ENCODE results near the gene MPP2. TPM values are rescaled to one million over a fixed set of nuclear protein-coding genes. Genes with fewer than 3 reads are reported as not detected.

The MPP2 gene
- total RNA-seq, 1 experiment from 2014 or later: 5.5 TPM

DNA sequence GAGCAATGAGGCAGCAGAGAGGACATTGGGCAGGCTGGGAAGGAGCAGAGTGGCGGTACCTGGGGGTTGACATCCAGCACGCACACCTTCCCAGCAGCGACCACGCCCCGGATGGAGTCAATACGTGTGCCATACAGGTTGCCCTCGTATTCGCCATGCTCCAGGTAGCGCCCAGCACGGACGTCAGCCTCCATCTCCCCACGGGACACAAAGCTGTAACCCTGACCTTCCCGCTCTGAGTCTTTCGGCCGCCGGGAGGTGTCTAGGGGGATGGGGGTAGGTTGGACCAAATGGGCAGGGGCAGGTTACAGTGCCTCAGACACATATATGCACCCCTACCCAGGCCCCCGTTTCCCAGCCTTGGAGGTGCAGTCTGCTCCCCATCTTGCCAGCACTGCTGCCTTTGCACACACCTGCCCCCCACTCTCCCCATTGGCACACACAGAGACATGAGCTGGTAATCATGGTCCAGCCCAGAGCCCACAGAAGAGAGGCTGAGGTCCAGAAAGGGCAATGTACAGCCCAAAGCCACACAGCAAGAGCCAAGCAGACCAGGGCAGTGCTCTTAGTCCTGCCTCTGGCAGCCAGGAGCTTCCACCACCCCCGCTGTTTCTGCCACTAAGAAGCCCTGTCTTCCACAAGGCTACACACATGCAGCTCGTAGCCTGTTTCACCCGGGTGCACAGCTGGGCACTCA is 27.5 kb downstream of the MPP2 start:
- intact Hi-C loops (cut with micrococcal nuclease; ENCODE audit: unreplicated experiment): loop anchor here (1.0 to 10.0 kb wide), 2 partner anchors 28 to 115 kb away; no protein-coding TSS in a partner anchor
- BruUV-seq (replicated peaks): no TSS peak
- TF ChIP-seq CTCF (IDR thresholded peaks at IDR 0.05; ENCODE audit: unreplicated experiment): no peak
- Mint-ChIP-seq H3K27ac (ENCODE audit: unreplicated experiment) (no peak overlapping the region), H3K36me3 (ENCODE audit: insufficient read depth, unreplicated experiment) (no peaks in the 10 kb centered on the region), H3K27me3 (ENCODE audit: unreplicated experiment) (peaks cover 43% of the 10 kb centered on the region), H3K9me3 (ENCODE audit: low read depth, unreplicated experiment) (no peaks in the 10 kb centered on the region), H3K4me3 (ENCODE audit: low read depth, unreplicated experiment) (no peak overlapping the region), H3K4me1 (ENCODE audit: low read depth, unreplicated experiment) (peaks cover 8% of the 10 kb centered on the region)
- CTCF ChIA-PET: interaction anchor here (0.7 to 1.7 kb wide), 9 partner anchors 11 to 289 kb away, joined by 3 to 7 read pairs (median 3); no protein-coding TSS in a partner anchor
- DNase-seq: no peak

- intact Hi-C loops (cut with micrococcal nuclease; ENCODE audit: unreplicated experiment): loop anchor here (10.0 kb wide), 1 partner anchor 116 kb away; no protein-coding TSS in a partner anchor
- Mint-ChIP-seq H3K27me3 (ENCODE audit: unreplicated experiment) (peaks cover 43% of the 10 kb centered on the region), H3K36me3 (ENCODE audit: insufficient read depth, unreplicated experiment) (no peaks in the 10 kb centered on the region), H3K4me1 (ENCODE audit: low read depth, unreplicated experiment) (peaks cover 8% of the 10 kb centered on the region), H3K27ac (ENCODE audit: unreplicated experiment) (no peak overlapping the region), H3K9me3 (ENCODE audit: low read depth, unreplicated experiment) (no peaks in the 10 kb centered on the region), H3K4me3 (ENCODE audit: low read depth, unreplicated experiment) (no peak overlapping the region)
- no TSS peak for BruUV-seq (replicated peaks)
- CTCF ChIA-PET: interaction anchor here (0.6 to 1.7 kb wide), 11 partner anchors 12 to 290 kb away, joined by 3 to 7 read pairs (median 3); no protein-coding TSS in a partner anchor
- TF ChIP-seq CTCF (IDR thresholded peaks at IDR 0.05; ENCODE audit: unreplicated experiment): peak; percentile 98
- DNase-seq: peak; percentile 93
Measured at GRCh38 chr17:43878260-43879175, 28.8 kb downstream of the MPP2 start.

DNA sequence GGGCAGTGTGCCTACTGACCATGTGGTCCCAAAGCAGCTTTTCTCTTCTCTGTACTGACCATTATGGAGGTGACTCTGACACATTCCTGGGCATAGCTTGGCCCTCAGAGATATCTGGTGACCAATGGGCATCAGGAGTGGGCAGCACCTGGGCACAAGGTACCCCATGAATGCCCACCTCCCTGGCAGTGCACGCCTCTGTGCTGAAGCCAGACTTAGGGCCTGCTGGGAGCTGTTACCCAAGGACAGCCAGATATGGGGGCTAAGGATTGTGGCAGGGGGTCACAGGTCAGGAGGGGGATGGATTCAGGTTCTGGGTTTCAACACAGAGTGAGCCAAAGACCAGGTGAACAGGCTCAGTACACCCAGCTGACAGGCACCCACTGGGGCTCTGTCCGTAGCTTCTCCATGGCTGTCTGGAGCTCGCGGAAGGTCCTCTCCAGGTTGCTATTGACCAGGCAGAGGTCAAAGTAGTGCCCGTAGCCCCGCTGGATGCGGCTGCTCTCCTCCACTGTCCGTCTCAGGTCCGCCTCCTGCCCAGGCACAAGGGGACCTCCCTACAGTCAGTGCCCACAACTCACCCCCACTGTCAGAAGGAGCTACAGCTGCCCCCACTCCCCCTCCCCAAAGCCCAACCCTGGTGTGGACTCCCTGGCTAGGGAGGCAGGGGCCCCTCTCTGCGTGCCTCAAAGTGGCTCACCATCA is 29.7 kb downstream of the MPP2 start:
- BruUV-seq (replicated peaks): no TSS peak
- CTCF ChIA-PET: interaction anchor here (0.6 to 1.7 kb wide), 7 partner anchors 12 to 489 kb away, joined by 3 to 5 read pairs (median 3); no protein-coding TSS in a partner anchor
- intact Hi-C loops (cut with micrococcal nuclease; ENCODE audit: unreplicated experiment): loop anchor here (10.0 kb wide), 1 partner anchor 117 kb away; no protein-coding TSS in a partner anchor
- no peaks in the 10 kb centered on the region for H3K9me3 Mint-ChIP-seq (ENCODE audit: low read depth, unreplicated experiment)
- H3K27me3 Mint-ChIP-seq (ENCODE audit: unreplicated experiment): peaks cover 43% of the 10 kb centered on the region
- H3K4me1 Mint-ChIP-seq (ENCODE audit: low read depth, unreplicated experiment): peaks cover 11% of the 10 kb centered on the region
- H3K4me3 Mint-ChIP-seq (ENCODE audit: low read depth, unreplicated experiment): no peak overlapping the region
- no peaks in the 10 kb centered on the region for H3K36me3 Mint-ChIP-seq (ENCODE audit: insufficient read depth, unreplicated experiment)
- H3K27ac Mint-ChIP-seq (ENCODE audit: unreplicated experiment): no peak overlapping the region
- no peak for DNase-seq
- no peak for TF ChIP-seq CTCF (IDR thresholded peaks at IDR 0.05; ENCODE audit: unreplicated experiment)

DNA sequence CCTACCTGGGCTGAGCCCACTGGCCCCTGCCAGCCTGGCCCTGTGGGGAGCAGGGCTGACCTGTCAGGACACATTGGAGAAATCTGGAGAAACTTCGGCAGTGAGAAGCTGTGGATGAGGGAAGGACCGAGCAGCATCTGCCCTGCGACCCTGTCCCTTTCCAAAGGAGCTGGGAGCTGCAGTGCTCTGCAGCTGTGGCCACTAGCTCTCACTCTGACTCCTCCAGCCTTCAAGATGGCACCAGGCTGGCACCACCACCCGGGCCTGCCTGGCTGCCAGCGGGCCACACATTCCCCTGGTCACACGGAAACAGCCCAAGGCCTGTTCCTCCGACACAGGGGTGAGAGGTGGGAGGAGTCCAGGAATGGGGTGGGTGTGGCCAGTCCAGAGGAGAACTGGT is 30.3 kb downstream of the MPP2 start:
- Mint-ChIP-seq H3K4me3 (ENCODE audit: low read depth, unreplicated experiment) (no peak overlapping the region), H3K36me3 (ENCODE audit: insufficient read depth, unreplicated experiment) (no peaks in the 10 kb centered on the region), H3K4me1 (ENCODE audit: low read depth, unreplicated experiment) (peaks cover 16% of the 10 kb centered on the region), H3K27ac (ENCODE audit: unreplicated experiment) (no peak overlapping the region), H3K9me3 (ENCODE audit: low read depth, unreplicated experiment) (no peaks in the 10 kb centered on the region), H3K27me3 (ENCODE audit: unreplicated experiment) (peaks cover 49% of the 10 kb centered on the region)
- CTCF ChIA-PET: interaction anchor here (0.6 to 1.7 kb wide), 2 partner anchors 37 to 489 kb away, joined by 4 to 5 read pairs; no protein-coding TSS in a partner anchor
- intact Hi-C loops (cut with micrococcal nuclease; ENCODE audit: unreplicated experiment): loop anchor here (10.0 kb wide), 1 partner anchor 118 kb away; no protein-coding TSS in a partner anchor
- BruUV-seq (replicated peaks): no TSS peak
- no peak for DNase-seq
- TF ChIP-seq CTCF (IDR thresholded peaks at IDR 0.05; ENCODE audit: unreplicated experiment): no peak
